CD4-positive, alpha-beta T cell (primary cell): ENCODE measurements around the gene AQP6. TPM values are rescaled to one million over a fixed set of nuclear protein-coding genes. Genes with fewer than 3 reads are reported as not detected.

Experiments used
- ATAC-seq: fragments of 200-7000 bp; cut with Tn5 transposase; one replicate; pipeline ENCODE4 v1.10.0; 2022; ENCODE audit warnings: mild to moderate bottlenecking; ENCODE audit not compliant: poor library complexity
- CTCF ChIA-PET: fragments of 350-600 bp; sonication (Branson Sonifier 250); formaldehyde crosslinking; loops from one replicate; lab custom pipeline; 2021; ENCODE audit warnings: antibody characterized with exemption, inconsistent platforms; lab: Charles Lee
- POLR2A ChIA-PET: fragments of 350-600 bp; sonication (Branson Sonifier 250); formaldehyde crosslinking; loops from one replicate; lab custom pipeline; 2021; ENCODE audit warnings: antibody characterized with exemption, inconsistent platforms; lab: Charles Lee
- DNase-seq, 14 experiments: peaks; one replicate each; pipeline ENCODE4 v3.0.0-alpha.2; 2013 to 2020; ENCODE audit warnings: mixed read lengths in 2 of 14
- H3K27ac ChIP-seq, 2 donors: one replicate each; pipeline versions ENCODE4 v1.5.1 to v1.7.0; 2013; ENCODE audit warnings: low read length in 2 of 2, low read depth in 1 of 2, mild to moderate bottlenecking in 1 of 2
- H3K27me3 ChIP-seq, 2 experiments: 1 replicate in 1 of 2; 2 replicates in 1 of 2; pipeline versions ENCODE4 v1.6.1 to v1.7.0; 2013; ENCODE audit warnings: low read length in 2 of 2, control low read depth in 1 of 2, mild to moderate bottlenecking in 1 of 2, moderate library complexity in 1 of 2; ENCODE audit not compliant: insufficient read depth in 2 of 2, control insufficient read depth in 1 of 2
- H3K36me3 ChIP-seq: one replicate; pipeline ENCODE4 v1.6.1; 2013; ENCODE audit warnings: low read length, control low read depth; ENCODE audit not compliant: insufficient read depth
- H3K4me1 ChIP-seq: one replicate; pipeline ENCODE4 v1.6.1; 2013; ENCODE audit warnings: low read length, control low read depth; ENCODE audit not compliant: insufficient read depth
- H3K4me3 ChIP-seq: one replicate; pipeline ENCODE4 v1.5.1; 2013; ENCODE audit warnings: mild to moderate bottlenecking, low read length, moderate library complexity
- H3K9me3 ChIP-seq, 2 experiments: 1 replicate in 1 of 2; 2 replicates in 1 of 2; pipeline versions ENCODE4 v1.6.1 to v1.7.0; 2013; ENCODE audit warnings: low read length in 2 of 2, mild to moderate bottlenecking in 2 of 2, control low read depth in 1 of 2, moderate library complexity in 1 of 2; ENCODE audit not compliant: control insufficient read depth in 1 of 2, insufficient read depth in 1 of 2
- H3K27ac Mint-ChIP-seq: one replicate; pipeline ENCODE4 v1.8.0; 2020; ENCODE audit warnings: mixed read lengths
- H3K27me3 Mint-ChIP-seq: one replicate; pipeline ENCODE4 v1.8.0; 2021; ENCODE audit warnings: mixed read lengths
- H3K36me3 Mint-ChIP-seq: one replicate; pipeline ENCODE4 v1.8.0; 2021; ENCODE audit warnings: low read depth, mixed read lengths
- H3K4me1 Mint-ChIP-seq: one replicate; pipeline ENCODE4 v1.8.0; 2021; ENCODE audit warnings: low read depth, mixed read lengths
- H3K4me3 Mint-ChIP-seq: one replicate; pipeline ENCODE4 v1.8.0; 2020; ENCODE audit warnings: mild to moderate bottlenecking, mixed read lengths
- H3K9me3 Mint-ChIP-seq: one replicate; pipeline ENCODE4 v1.8.0; 2020; ENCODE audit warnings: mixed read lengths
- intact Hi-C, 2 experiments: fragments of 100-400 bp; cut with DNase I in 1 of 2; cut with micrococcal nuclease in 1 of 2; formaldehyde crosslinking; loops; one replicate each; pipeline versions ENCODE4 v1.15.1 to v1.9.0; 2023 to 2025; cut with DNase I, micrococcal nuclease
- total RNA-seq, 174 experiments: library from RNA in 2 of 174; stranded (reverse) in 2 of 174; gene quantifications; one replicate each; pipeline ENCODE4 v1.2.3 and lab custom pipeline; 2021 to 2026
- TF ChIP-seq, protein P1 (sequence below): fragments of 200-600 bp; IDR thresholded peaks from one replicate; pipeline ENCODE4 v1.8.0; 2022; ENCODE audit warnings: antibody characterized with exemption, mild to moderate bottlenecking

AQP6 gene
- total RNA-seq, 2 experiments from 2014 or later: not detected

DNA sequence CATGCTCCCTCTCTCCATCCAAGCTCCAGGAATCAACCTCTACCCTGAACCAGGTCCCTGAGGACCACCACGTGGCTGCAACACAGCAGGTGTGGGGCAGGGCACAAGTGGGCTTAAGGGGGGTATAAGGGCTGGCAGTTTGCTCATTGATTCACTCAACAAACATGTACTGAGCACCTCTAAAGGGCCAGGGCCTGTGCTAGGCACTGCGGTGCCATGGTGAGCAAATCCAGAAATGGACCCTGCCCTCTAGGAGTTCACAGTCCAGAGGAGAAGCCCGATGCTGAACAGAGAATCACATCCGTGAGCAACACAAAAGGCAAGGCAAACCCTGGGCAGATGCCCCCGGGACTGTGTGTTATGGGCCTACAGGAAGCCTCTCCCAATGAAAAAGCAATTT, 28.7 kb upstream of the AQP6 start:
- H3K27me3 Mint-ChIP-seq: no peaks in the 10 kb centered on the region
- peak overlapping the region; percentile 44 for H3K4me3 Mint-ChIP-seq
- H3K4me1 Mint-ChIP-seq: peaks cover 30% of the 10 kb centered on the region
- ATAC-seq: no peak
- intact Hi-C loops: no loop called here
- Histone ChIP-seq H3K27ac (no peak overlapping the region), H3K4me1 (peaks cover 40% of the 10 kb centered on the region), H3K9me3 (no peaks in the 10 kb centered on the region), H3K36me3 (no peaks in the 10 kb centered on the region), H3K27me3 (no peaks in the 10 kb centered on the region), H3K4me3 (no peak overlapping the region)
- no peak for DNase-seq
- CTCF ChIA-PET: no interaction called here
- TF ChIP-seq, protein P1, sequence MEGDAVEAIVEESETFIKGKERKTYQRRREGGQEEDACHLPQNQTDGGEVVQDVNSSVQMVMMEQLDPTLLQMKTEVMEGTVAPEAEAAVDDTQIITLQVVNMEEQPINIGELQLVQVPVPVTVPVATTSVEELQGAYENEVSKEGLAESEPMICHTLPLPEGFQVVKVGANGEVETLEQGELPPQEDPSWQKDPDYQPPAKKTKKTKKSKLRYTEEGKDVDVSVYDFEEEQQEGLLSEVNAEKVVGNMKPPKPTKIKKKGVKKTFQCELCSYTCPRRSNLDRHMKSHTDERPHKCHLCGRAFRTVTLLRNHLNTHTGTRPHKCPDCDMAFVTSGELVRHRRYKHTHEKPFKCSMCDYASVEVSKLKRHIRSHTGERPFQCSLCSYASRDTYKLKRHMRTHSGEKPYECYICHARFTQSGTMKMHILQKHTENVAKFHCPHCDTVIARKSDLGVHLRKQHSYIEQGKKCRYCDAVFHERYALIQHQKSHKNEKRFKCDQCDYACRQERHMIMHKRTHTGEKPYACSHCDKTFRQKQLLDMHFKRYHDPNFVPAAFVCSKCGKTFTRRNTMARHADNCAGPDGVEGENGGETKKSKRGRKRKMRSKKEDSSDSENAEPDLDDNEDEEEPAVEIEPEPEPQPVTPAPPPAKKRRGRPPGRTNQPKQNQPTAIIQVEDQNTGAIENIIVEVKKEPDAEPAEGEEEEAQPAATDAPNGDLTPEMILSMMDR: no peak
- H3K9me3 Mint-ChIP-seq: no peaks in the 10 kb centered on the region
- no peaks in the 10 kb centered on the region for H3K36me3 Mint-ChIP-seq
- peak overlapping the region; percentile 57 for H3K27ac Mint-ChIP-seq
- POLR2A ChIA-PET: no interaction called here

DNA sequence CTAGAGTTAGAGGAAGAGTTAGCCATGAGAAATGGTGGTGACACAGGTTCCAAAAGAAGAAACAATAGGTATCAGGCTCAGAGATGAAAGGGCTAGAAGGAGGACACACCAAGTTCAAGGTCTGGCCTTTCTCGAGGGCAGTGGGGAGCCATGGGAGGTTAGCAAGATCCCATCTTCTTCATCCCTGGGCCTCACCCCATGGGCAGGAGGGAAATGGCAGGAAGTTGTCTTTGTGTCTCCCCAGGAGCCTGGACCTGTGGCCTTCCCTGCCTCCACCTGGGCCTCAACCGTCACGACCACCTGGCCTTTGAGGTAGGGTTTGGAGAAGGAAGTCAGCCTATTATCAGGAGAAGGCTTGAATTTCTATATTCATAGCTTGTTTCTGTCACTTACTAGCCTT, 28.0 kb upstream of the AQP6 start:
- no peak overlapping the region for H3K4me3 Mint-ChIP-seq
- no peaks in the 10 kb centered on the region for H3K9me3 Mint-ChIP-seq
- Histone ChIP-seq H3K36me3 (no peaks in the 10 kb centered on the region), H3K4me3 (no peak overlapping the region), H3K9me3 (no peaks in the 10 kb centered on the region), H3K27me3 (no peaks in the 10 kb centered on the region), H3K27ac (no peak overlapping the region), H3K4me1 (peaks cover 40% of the 10 kb centered on the region)
- DNase-seq (no peak), ATAC-seq (no peak)
- peaks cover 2% of the 10 kb centered on the region for H3K27me3 Mint-ChIP-seq
- ChIA-PET POLR2A (interaction anchor here (1.6 kb wide), 1 partner anchor 102 kb away, joined by 5 read pairs; the partner anchor contains the start of gene BCDIN3D), CTCF (interaction anchor here (0.7 to 2.4 kb wide), 4 partner anchors 13 to 98 kb away, joined by 3 to 32 read pairs (median 8); no protein-coding TSS in a partner anchor)
- peaks cover 30% of the 10 kb centered on the region for H3K4me1 Mint-ChIP-seq
- no peaks in the 10 kb centered on the region for H3K36me3 Mint-ChIP-seq
- intact Hi-C loops: no loop called here
- peak overlapping the region; percentile 57 for H3K27ac Mint-ChIP-seq
- TF ChIP-seq, protein P1: no peak

DNA sequence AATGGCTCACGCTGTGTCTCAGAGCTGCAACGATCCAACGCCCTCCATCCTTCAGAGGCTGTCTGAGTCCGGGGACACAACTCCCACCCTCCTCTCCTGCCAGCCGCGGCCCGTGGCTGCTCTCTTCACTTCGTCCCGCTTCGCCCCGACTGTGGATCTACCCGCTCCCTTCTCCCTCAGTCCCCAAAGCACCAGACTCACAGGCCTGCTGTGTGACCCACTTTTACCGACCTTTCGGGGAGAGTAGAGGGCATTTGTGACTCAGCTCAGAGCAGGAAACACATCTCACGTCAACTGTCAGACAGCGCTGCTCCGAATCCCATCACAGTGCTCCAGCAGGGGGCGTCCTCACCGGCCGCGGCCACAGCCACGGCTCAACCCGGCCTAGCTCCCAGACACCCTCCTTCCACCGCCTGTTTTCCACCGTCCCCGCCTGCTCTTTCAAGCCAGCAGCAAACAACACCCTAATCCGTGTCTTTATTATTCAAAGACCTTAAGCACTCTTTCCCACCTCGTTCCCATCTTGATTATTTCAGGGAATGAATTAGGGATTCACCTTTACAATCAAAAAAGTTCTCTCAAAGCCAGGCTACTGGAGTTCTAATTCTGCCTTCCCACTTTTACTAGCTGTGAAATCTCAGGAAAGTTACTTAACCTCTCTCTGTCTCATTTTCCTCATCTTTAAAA, 27.2 kb upstream of the AQP6 start:
- peak overlapping the region; percentile 83 for H3K4me3 Mint-ChIP-seq
- Histone ChIP-seq H3K9me3 (no peaks in the 10 kb centered on the region), H3K36me3 (no peaks in the 10 kb centered on the region), H3K27ac (peak overlapping the region in 1 of 2 donors; percentile 35), H3K4me3 (peak overlapping the region; percentile 47), H3K4me1 (peaks cover 40% of the 10 kb centered on the region), H3K27me3 (no peaks in the 10 kb centered on the region)
- H3K36me3 Mint-ChIP-seq: no peaks in the 10 kb centered on the region
- no peaks in the 10 kb centered on the region for H3K9me3 Mint-ChIP-seq
- peaks cover 30% of the 10 kb centered on the region for H3K4me1 Mint-ChIP-seq
- peak; percentile 63 to 91 (median 78) for DNase-seq
- peak overlapping the region; percentile 86 for H3K27ac Mint-ChIP-seq
- ChIA-PET CTCF (interaction anchor here (0.6 to 2.4 kb wide), 16 partner anchors 8 to 277 kb away, joined by 3 to 32 read pairs (median 4); partner anchors contain the start of genes COX14 and RACGAP1), POLR2A (interaction anchor here (0.6 to 1.6 kb wide), 7 partner anchors 13 to 204 kb away, joined by 3 to 8 read pairs (median 4); partner anchors contain the start of genes BCDIN3D and TMBIM6)
- peaks cover 5% of the 10 kb centered on the region for H3K27me3 Mint-ChIP-seq
- ATAC-seq: peak; percentile 95
- TF ChIP-seq, protein P1: peak; percentile 89
- intact Hi-C loops: no loop called here
